MM.1S (cell line): Measurements from ENCODE around the gene TIMP4.

Experiments used
- CTCF ChIP-seq: fragments of 300-600 bp; sonication (generic); IDR thresholded peaks from 2 replicates; pipeline ENCODE4 v1.5.1; 2016; ENCODE audit warnings: antibody characterized with exemption, low read length, mixed read lengths
- EZH2 ChIP-seq: fragments of 300-600 bp; sonication (generic); optimal IDR thresholded peaks from 2 replicates; pipeline ENCODE3; 2017; ENCODE audit warnings: low read depth, mild to moderate bottlenecking, antibody characterized with exemption, low read length, mixed read lengths
- EZH2phosphoT487 ChIP-seq: fragments of 300-600 bp; sonication (generic); IDR thresholded peaks from 2 replicates; pipeline ENCODE4 v1.6.1; 2018; ENCODE audit warnings: antibody characterized with exemption, low read length

GRCh38 chr3:12170207-12170606 lies 11.5 kb upstream of the TIMP4 start:
- TF ChIP-seq CTCF (no peak), EZH2phosphoT487 (no peak), EZH2 (no peak)
